Fibroblast of the conjunctiva (primary cell): ENCODE results near the gene FAM98C.
"Not testable (repeated sequence)": the region's sequence is repeated elsewhere in the genome, so short reads cannot be mapped to it uniquely, and the experiment has no call there.

Experiments used
- DNase-seq: peaks from one replicate; pipeline ENCODE4 v3.0.0-alpha.2; 2010; ENCODE audit warnings: low read depth

Gene FAM98C

DNA sequence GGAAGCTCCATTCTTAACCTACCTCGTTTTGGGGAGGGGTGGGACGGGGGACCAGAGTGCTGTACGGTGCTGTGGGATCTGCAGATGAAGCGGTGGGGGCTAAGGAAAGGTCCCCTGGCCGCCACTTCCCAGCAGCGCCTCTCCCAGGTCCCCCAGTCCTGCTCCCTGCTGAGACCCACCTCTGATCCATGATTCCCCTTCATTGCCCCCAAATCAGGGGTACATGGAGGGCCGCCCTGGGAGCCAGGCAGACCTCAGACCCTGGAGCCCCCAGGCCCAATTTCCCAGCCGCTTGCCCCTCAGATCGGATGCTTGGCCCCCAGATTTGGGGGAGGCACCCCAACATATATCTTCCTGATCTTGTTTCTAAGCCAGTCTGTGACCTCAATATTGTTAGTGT lies 3.8 kb upstream of the FAM98C start:
- no peak for DNase-seq

DNA sequence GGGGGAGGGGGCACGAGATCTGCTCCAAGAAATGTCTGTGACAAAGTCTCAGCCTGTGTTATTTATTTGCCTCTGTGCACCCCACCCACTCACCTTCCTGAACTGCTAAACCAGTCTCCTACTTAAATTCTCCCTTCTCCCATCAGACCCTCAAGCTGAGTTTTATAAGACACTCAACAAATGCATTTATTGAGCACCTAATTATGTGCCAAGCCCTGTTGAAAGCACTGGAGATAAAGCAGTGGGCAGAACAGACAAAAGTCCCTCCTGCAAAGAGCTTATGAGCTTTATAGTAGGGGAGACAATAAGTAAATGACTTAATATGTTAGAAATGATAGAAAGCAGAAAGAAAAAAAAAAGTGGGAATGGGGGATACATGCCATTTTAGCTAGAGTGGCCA lies 3.4 kb upstream of the FAM98C start:
- no peak for DNase-seq

DNA sequence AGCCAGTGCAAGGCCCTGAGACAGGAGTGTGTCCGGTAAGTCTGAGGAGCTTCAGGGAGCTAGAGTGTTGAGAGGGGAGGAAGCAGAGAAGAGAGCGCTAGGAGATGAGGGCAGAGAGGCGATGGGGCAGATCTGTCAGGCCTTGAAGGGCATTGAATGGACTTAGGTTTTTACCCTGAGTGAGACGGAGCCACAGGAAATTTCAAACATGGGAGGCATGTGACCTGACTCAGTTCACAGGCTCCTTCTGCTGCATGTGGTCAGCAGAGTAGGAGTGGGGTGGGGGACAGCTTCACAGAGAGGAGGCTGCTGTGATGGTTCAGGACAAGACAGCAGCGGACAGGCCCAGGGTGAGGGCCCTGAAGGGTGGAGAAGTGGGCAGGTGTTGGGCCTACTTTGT lies 2.5 kb upstream of the FAM98C start:
- DNase-seq = no peak

DNA sequence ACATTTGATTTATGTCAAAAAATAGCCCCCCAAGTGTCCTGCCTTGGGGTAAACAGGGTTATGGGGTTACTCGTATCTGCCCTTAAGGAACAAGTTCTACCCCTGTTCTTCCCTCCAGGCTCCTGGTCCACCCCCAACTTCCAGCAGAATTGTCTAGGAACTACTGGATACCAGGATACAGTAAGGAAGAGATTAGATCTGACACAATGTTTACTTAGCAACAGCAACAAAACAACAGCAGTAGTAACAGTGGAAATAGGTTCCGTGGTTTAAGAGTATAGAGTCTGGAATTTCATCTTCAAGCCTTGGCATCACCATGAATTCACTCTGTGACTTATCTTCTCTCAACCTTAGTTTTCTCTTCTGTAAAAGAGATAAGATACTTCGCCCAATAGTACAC lies 1.7 kb upstream of the FAM98C start:
- DNase-seq = no peak

DNA sequence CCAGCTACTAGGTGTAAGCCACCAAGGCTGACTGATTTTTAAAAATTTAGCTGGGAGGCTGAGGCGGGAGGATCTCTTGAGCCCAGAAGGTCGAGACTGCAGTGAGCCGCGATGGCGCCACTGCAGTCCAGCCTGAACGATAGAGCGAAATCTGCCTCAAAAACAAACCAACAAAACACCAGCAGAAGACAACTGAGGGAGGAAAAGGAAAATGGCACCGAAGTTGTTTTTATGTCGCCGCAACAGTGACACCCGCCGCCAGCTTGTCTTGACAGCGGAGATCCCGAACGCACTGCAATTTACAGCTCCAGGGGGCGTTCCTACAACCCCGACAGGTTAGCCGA lies 298 bp upstream of the FAM98C start:
- DNase-seq = no peak

DNA sequence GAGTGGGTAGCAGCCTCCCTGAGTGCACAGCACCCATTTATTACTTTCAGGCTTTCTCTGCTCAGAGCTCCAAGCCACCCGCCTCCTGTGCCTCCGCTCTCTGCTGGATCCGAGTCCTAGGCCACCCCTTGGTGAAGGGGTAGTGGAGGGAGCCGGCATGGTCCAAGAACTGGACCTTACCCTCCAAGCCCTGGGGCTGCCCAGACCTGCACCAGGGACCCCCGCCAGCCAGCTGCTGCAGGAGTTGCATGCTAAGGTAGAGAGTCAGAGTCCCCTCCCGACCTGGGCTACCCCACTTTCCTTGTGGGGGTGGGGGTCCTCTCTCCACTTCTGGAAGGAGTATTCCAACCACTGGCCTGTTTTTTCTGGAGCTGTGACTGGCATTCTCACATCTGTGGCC lies 2.0 kb downstream of the FAM98C start:
- DNase-seq = no peak

DNA sequence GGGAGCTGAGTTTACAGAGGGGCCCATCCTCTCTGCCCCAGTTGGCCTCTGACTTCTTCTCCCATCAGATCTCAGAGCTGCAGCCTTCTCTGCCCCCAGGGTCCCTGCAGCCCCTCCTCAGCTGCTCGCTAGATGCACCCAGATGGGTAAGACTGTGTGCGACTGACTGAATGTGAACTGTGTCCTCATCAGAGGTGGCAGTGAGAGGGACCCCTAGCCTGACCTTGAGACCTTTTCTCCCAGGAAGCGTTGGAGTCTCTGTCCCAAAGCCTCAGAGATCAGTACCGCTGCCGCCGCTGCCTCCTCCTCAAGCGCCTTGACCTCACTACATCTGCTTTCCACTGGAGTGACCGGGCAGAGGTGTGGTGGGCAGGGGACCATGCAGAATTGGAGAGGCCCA lies 2.4 kb downstream of the FAM98C start:
- DNase-seq = no peak

DNA sequence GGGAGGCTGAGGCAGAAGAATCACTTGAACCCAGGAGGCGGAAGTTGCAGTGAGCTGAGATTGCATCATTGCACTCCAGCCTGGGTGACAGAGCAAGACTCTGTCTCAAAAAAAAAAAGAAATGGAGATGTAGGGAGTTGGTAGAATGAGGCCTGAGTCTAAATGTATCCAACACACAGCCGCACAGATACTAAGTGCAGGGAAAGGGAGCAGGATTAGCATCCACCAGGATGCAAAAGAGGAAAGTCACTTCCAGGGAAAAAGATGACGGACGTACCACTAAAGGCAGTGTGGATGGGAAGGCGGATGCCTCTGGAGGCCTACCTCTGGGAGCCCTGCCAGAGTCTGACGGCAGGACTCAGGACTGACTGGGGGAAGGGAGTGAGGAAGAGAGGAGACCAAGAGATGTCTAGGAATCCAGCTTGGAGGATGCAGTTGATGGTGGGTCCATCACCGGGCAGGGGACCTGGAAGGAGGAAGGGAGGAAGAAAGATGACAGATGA lies 6.8 kb downstream of the FAM98C start:
- no peak for DNase-seq

DNA sequence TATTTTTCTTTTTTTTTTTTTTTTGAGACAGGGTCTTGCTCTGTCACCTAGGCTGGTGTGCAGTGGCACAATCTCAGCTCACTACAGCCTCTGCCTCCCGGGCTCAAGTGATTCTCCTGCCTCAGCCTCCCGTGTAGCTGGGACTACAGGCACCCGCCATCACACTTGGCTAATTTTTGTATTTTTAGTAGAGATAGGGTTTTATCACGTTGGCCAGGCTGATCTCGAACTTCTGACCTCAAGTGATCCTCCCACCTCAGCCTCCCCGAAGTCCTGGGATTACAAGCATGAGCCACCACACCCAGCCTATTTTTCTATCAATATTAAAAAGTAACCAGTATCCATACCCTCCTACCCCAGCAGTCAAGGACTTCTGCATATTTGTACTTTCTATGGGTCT lies 7.5 kb downstream of the FAM98C start:
- not testable (repeated sequence) for DNase-seq

DNA sequence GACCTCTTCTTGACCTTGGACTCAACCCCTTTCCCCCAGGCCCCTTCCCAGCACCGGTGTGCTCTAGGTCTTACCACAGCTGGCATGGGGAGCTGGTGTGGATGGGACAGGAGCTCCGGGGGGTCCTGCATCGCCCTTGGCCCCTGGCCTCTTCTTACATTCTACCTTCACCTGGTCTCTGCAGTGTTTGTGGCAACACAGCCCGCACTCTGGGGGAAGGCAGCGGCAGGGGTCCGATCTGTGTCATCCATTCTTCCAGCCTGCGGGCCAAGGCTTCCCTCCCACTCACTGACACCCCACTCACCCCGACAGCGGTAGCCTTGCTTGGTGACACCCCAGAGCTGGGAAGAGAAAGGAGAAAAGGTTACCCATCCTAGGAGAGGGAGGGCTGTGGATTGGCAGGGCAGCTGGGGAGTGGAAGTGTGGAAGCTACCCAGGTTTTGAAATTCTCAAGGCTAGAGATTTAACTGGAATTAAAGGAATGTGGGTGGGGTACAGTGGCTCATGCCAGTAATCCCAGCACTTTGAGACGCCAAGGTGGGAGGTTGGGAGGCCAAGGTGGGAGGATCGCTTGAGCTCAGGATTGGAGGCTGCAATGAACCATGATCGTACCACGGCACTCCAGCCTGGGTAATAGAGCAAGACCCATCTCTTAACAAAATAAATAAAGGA lies 8.3 kb downstream of the FAM98C start:
- no peak for DNase-seq

DNA sequence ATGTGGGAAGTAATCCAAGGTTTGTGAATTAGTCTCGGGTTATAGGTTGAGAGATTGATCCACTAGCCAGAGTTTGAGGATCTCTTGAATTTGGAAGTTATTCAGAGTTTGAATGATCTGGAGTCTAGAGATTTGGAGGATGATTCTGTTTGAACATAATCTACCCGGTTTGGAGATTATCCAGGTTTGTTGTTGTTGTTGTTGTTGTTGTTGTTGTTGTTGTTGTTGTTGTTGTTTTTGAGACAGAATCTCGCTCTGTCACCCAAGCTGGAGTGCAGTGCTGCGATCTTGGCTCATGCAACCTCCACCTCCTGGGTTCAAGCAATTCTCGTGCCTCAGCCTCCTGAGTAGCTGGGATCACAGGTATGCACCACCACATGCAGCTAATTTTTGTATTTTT lies 9.0 kb downstream of the FAM98C start:
- DNase-seq = not testable (repeated sequence)

DNA sequence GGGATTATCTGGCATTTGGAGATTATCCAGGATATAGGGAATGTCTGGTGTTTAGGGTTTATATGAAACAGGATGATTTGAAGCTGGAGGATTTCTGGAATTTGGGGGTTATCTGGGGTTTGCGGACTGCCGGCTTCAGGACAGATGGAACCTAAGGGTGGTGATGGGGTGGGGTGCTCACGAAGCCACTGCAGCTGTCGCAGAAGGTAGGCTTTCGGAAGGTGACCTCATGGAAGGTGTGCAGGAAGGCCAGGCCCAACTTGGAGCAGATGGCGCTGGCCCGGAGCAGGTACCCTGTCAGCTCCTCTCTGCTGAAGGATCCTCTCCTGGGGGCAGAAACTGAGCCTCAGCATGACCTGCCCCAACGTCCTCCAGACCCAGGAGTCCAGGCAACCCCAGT lies 9.6 kb downstream of the FAM98C start:
- no peak for DNase-seq

DNA sequence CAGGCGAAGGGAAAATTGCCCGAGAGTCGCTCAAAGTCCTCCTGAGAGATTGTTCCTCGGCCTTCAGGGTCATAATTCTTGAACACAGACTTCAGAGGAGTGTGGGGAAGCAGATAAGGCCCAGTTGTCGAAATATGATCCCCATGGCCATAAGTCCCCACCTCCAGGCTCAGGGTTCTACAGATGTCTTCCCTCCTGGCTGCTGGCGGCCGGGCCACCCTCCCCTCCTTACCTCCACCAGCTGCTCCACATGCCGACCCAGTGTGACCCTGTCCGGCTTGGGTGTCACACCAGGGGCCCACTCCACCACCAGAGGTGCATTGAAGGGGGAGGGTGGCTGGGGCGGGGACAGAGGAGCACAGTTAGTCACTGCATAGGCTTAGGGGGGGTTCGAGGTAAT lies 10.1 kb downstream of the FAM98C start:
- DNase-seq = no peak

DNA sequence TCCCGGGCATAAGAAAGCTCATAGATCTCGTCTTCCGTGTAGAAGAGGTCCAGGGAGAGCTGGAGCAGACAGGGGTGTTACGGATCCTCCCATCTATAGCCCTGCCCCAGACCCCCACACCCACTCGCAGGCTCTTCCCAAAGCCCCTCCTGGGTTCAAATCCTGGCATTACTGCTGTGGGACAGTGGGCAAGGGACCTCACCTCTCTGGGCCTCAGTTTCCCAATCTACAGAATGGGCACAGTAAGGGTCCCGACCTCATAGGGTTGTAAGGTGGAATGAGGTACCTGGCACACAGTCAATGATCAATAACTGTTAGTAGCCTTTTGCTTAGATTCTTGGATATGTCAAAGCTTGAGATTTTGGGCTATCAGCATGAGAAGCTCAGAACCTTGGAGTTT lies 10.5 kb downstream of the FAM98C start:
- no peak for DNase-seq

DNA sequence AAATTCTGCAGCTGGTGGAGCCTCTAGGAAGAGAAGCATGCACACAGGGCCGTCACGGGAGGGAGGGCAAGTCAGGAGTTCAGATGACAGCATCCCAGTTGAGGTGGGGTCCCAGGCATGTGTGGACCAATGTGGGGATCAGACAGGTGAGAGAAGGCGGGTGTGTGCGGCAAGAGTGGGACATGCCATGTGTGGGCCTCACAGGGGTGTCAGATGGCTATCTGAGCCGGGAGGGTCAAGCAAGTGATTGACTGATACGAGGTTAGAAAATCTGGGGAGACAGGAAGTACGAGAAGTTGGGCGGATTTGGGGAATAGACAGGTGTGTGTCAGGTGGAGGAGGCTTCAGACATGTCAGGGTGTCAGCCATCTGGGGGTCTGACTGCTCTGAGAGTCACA lies 14.3 kb downstream of the FAM98C start:
- DNase-seq = no peak

DNA sequence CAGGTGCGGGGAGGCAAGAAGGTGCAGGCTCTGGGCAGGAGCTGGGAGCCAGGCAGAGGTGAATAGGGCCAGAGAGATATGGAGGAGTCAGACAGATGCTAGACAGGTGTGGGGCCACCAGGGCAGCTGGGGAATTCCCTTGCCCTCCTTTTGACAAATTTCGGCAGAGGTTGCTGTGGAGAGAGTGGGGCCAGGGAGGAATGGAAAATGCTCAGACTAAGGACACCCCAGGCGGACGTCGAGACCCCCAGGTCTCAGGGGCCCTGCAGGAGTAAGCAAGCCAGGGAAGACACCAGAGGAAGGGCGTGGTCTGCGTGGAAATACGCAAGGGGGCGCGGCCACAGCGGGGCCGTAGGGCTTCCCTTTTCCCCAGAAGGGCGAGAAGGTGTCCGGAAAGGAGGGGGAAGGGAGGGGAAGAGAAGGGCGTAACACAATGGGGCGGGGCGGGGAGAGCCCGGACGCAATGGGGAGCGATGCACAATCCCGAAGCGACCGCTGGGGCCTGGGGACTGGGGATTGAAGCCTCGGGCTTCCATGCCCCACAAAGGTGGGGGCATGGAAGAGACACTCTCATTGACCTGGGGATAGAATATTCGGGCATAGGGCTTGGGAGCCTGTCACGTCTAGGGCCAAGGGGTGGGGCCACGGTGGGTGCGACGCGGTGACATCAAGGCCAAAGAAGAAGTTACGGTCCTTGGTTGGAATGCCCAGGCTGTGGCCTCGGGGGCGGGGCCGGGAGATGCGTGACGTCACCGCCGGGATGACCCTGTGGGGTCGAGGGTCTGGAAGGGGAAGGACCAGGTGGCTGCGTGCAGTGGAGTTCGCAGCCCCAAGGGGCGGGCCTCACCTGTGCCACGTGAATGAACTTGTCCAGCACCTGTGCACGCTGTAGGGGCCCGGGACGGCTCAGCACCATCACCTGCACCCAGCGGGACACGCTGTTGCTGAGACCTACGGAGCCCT lies 14.9 kb downstream of the FAM98C start:
- DNase-seq = no peak

DNA sequence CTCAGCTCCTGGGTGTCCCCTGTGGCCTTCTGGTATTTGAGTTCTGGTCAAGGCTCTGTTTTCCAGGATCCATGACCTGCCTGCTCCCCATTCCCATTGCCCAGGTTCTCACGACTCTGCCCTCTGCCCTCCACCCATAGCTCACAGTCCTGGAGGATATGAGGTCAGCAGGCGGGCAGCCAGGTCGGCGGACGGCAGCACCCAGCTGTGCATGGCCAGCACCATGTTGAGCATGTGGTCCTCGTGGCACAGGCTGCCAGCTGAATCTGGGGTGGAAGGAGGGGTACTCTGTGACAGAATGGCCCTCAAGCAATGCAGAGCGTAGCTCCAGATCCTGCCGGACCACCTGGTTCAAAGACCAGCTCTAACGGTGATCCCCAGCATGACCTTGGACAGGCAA lies 18.0 kb downstream of the FAM98C start:
- DNase-seq = no peak

DNA sequence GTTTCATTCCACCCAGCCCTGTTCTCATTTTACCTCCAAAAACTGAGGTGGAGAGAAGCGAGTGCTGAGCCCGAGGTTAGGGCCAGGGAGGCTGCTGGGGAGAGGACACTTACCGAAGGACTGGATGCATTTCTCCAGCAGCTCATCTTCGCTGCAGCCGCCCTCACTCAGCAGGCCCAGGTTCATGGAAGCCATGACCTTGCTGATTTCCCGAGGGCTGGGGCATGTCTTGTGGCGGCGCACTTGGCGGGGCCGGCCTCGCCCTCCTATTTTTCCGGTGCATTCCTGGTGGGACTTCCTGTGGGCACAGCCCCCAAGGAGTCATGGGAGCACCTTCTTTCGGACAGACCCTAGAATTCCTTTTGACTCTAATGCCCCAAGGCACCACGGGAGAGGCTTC lies 19.0 kb downstream of the FAM98C start:
- no peak for DNase-seq

DNA sequence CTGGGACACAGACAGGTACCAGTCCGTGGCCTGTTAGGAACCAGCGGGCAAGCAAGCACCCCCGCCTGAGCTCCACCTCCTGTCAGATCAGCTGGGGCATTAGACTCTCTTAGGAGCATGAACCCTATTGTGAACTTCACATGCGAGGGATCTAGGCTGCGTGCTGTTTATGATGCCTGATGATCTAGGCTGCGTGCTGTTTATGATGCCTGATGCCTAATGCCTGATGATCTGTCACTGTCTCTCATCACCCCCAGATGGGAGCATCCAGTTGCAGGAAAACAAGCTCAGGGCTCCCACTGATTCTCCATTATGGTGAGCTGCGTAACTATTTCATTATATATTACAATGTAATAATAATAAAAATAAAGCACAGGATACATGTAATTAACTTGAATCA lies 19.5 kb downstream of the FAM98C start:
- no peak for DNase-seq

DNA sequence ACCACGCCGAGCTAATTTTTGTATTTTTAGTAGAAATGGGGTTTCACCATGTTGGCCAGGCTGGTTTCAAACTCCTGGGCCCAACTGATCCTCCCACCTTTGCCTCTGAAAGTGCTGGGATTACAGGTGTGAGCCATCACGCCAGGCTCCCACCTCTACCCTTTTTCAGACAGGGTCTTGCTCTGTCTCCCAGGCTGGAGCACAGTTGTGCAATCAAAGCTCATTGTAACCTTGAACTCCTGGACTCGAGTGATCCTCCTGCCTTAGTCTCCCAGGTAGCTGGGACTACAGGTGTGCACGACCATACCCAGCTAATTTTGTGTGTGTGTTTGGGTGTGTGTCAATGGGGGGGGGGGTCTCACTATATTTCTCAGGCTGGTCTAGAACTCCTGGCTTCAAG lies 21.4 kb downstream of the FAM98C start:
- no peak for DNase-seq

DNA sequence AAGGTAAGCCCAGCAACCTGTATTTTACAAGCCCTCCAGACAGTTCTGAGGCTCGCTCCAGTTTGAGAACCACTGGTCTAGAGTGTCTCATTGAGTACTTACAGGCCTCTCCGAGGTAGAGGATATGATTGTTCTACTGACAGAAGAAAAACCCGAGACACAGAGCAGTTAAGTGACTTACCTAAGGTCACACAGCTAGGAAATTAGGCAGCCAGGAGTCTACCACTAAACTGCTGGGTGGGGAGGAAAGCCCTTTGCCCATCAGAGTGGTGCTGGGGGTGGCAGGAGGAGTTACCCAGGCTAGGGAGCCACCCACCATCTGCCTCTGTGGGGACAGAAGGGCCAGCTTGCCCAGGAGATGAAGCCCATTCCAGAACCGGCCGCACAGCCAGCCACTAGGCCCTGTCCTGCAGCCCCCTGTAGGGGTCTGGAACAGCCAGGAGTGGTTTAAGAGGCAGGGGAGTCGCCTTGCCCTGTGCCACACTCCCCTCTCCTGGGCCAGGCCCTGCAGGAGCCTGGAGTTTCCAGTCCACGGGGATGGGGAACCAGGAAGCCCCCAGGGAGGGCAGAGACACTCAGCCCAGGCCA lies 22.4 kb downstream of the FAM98C start:
- DNase-seq = no peak

DNA sequence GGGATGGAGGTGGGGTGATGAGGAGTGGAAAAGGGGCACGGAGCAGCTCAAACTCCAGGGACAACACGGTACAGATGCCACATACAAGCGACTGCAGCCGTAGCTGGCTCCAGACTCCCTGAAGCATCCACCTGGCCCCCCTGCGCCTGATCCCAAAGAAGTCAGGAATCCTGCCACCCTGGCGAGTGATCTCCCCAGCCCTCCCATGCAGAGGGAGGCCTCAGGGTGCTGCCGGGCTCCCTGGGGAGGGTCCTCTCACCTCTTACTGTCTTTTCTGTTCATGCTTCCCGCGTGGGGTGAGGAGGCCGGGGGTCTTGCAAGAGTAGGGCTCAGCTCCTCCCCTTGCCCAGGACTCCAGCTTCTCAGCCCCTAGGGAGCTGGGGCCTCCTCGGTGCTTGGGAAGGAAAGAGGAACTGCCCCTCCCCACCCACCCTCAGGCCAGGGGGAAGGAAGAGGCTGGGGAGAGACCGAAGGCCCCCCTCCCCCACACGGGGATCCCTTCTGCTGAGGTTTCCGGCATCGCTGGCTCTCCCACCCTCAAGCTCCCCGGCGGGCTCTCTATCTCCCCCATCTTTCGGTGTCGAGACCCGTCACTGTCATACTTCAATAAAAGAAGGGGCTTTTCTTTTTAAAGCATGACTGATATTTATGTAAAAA lies 23.0 kb downstream of the FAM98C start, which contains the start of gene RASGRP4:
RASGRP4 (minus strand) TSS at position 410 of the 657 bp plus-strand sequence; CDS start at position 282, 128 bp downstream.
- no peak for DNase-seq
